ENCODE data around the gene SNRK. TPM values are rescaled to one million over a fixed set of nuclear protein-coding genes. Genes with fewer than 3 reads are reported as not detected.

SNRK gene
- total RNA-seq, 4 donors from 2014 or later: 30.7 to 50.4 (median 45.8) TPM

GRCh38 chr3:43319376-43319775 lies 33.0 kb downstream of the SNRK start:
- no peaks in the 10 kb centered on the region for H3K27me3 ChIP-seq
- no peak overlapping the region for H3K27ac ChIP-seq (replicated peaks in 1 of 4)
- intact Hi-C loops (cut with DNase I): no loop called here
- peaks cover 0 to 5% (median 0%) of the 10 kb centered on the region in 4 donors for H3K36me3 ChIP-seq
- H3K4me3 ChIP-seq: no peak overlapping the region
- WGBS: 87% methylated on average over 6 of the region's 6 CpGs
- H3K4me1 ChIP-seq: peaks cover 59 to 67% (median 63%) of the 10 kb centered on the region in 4 donors
- DNase-seq (ENCODE audit: extremely low spot score): no peak
- TF ChIP-seq POLR2A (IDR thresholded peaks at IDR 0.05; ENCODE audit: low read depth): no peak
- TF ChIP-seq POLR2AphosphoS5 (IDR thresholded peaks at IDR 0.05): no peak
- TF ChIP-seq CTCF (IDR thresholded peaks at IDR 0.05): no peak
- TF ChIP-seq EP300 (IDR thresholded peaks at IDR 0.05): no peak
- no peaks in the 10 kb centered on the region for H3K9me3 ChIP-seq

DNA sequence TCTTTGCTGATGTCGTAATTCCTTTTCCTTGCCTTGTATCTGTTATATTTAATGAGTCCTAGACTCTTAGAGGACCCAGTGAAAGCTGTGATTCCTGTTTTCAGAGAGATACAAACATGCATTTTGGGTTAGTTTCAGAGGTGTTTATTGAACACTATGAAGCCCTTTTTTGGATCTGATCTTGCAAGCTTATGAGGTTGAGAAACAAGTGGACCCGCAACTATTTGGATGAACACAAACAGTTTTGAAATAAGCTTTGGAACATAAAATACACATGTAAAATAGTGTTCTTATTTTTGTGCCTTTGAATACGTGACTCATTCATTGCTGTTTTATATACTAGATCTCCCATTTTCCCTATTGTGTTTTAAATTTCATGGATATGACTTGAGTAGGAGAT lies 33.5 kb downstream of the SNRK start:
- DNase-seq (ENCODE audit: extremely low spot score): no peak
- H3K4me1 ChIP-seq: peaks cover 60 to 68% (median 66%) of the 10 kb centered on the region in 4 donors
- 87% methylated on average over 3 of the region's 3 CpGs for WGBS
- no peaks in the 10 kb centered on the region for H3K9me3 ChIP-seq
- no peak overlapping the region for H3K4me3 ChIP-seq
- no peaks in the 10 kb centered on the region for H3K27me3 ChIP-seq
- H3K27ac ChIP-seq (replicated peaks in 1 of 4): no peak overlapping the region
- intact Hi-C loops (cut with DNase I): no loop called here
- peaks cover 0 to 5% (median 0%) of the 10 kb centered on the region in 4 donors for H3K36me3 ChIP-seq
- TF ChIP-seq POLR2A (IDR thresholded peaks at IDR 0.05; ENCODE audit: low read depth): no peak
- no peak for TF ChIP-seq POLR2AphosphoS5 (IDR thresholded peaks at IDR 0.05)
- TF ChIP-seq CTCF (IDR thresholded peaks at IDR 0.05): no peak
- TF ChIP-seq EP300 (IDR thresholded peaks at IDR 0.05): no peak

DNA sequence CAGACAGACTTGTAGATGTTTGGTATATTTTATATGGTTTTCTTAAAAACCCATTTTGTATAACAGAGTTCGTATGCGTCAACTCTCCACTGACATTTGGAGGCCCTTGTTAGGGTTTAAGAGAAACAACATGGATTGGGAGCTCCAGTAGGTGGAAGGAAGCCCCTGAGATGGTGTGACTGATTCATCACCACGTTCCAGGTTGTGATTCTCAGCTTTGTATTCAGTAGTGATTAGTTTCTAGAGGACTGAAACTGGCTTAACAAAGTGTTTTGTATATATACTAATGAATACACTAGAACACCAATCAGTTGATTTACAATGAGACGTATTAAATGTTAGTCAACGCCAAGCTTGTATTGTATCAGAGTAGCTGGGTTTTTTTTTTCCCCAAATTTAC lies 33.9 kb downstream of the SNRK start:
- no peak for TF ChIP-seq CTCF (IDR thresholded peaks at IDR 0.05)
- no peak for TF ChIP-seq POLR2A (IDR thresholded peaks at IDR 0.05; ENCODE audit: low read depth)
- no peak for TF ChIP-seq POLR2AphosphoS5 (IDR thresholded peaks at IDR 0.05)
- no peak for TF ChIP-seq EP300 (IDR thresholded peaks at IDR 0.05)
- no peak overlapping the region for H3K4me3 ChIP-seq
- 87% methylated on average over 5 of the region's 5 CpGs for WGBS
- no peak for DNase-seq (ENCODE audit: extremely low spot score)
- intact Hi-C loops (cut with DNase I): no loop called here
- no peak overlapping the region for H3K27ac ChIP-seq (replicated peaks in 1 of 4)
- peaks cover 60 to 68% (median 67%) of the 10 kb centered on the region in 4 donors for H3K4me1 ChIP-seq
- H3K27me3 ChIP-seq: no peaks in the 10 kb centered on the region
- no peaks in the 10 kb centered on the region for H3K9me3 ChIP-seq
- H3K36me3 ChIP-seq: peaks cover 0 to 5% (median 0%) of the 10 kb centered on the region in 4 donors

DNA sequence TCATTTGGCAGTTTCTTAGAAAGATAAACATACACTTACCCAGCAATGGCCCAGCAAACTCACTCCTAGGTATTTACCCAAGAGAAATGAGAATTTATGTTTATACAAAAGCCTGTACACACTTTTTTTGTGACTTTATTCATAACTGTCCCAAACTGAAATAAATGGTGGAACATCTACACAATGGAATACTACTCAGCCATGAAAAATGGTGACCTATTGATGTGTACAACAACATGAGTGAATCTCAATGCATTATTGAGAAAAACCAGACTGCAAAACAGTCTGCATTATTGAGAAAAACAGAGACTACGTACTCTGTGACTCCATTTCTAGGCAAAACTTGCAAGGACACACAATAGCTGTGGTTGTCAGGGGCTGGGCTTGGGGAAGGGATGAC lies 37.2 kb downstream of the SNRK start:
- WGBS: 95% methylated on average over 1 of the region's 1 CpG
- Histone ChIP-seq H3K36me3 (no peaks in the 10 kb centered on the region), H3K27me3 (no peaks in the 10 kb centered on the region), H3K27ac (replicated peaks in 1 of 4) (no peak overlapping the region), H3K4me3 (no peak overlapping the region), H3K9me3 (no peaks in the 10 kb centered on the region), H3K4me1 (peaks cover 62 to 69% (median 68%) of the 10 kb centered on the region in 4 donors)
- intact Hi-C loops (cut with DNase I): no loop called here
- no peak for DNase-seq (ENCODE audit: extremely low spot score)
- TF ChIP-seq POLR2A (IDR thresholded peaks at IDR 0.05; ENCODE audit: low read depth) (no peak), POLR2AphosphoS5 (IDR thresholded peaks at IDR 0.05) (no peak), EP300 (IDR thresholded peaks at IDR 0.05) (no peak), CTCF (IDR thresholded peaks at IDR 0.05) (no peak)

Measured in esophagus muscularis mucosa (tissue), 4 donors.